ENCODE results near the gene TM7SF2.
"Not testable (repeated sequence)": the region's sequence is repeated elsewhere in the genome, so short reads cannot be mapped to it uniquely, and the experiment has no call there.

Gene TM7SF2

DNA sequence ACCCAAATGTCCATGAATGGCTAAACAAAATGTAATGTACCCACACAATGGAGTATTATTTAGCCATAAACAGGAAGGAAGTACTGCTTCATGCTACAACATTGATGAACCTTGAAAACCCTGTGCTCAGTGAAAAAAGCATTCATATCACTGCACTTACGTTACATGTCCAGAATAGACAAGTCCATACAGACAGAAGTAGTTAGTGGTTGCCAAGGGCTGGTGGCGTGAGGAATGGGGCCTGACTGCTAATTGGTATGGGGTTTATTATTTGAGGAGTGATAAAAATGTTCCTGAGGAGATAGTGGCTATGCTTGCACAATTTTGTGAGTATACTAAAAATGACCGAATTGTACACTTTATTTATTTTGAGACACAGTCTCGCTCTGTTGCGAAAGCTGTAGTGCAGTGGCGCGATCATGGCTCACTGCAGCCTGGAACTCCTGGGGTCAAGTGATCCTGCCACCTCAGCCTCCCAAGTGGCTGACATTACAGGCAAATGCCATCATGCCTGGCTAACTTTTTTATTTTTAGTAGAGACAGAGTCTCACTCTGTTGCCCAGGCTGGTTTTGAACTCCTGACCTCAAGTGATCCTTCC, 30.3 kb downstream of the TM7SF2 start:
- H3K27ac ChIP-seq: peak overlapping the region in 7 of 11 experiments; percentile 7 to 67 (median 25); a peak in 11 of 22 replicates
- H3K9ac ChIP-seq: peak overlapping the region in 5 of 11 experiments; percentile 0 to 48 (median 16); a peak in 3 of 22 replicates
- no peaks in the 10 kb centered on the region for H3K27me3 ChIP-seq
- H4K20me1 ChIP-seq: no peaks in the 10 kb centered on the region
- peak overlapping the region in 1 of 10 experiments; percentile 16; a peak in 1 of 20 replicates for H3K4me3 ChIP-seq
- peaks cover 0 to 58% (median 42%) of the 10 kb centered on the region in 10 experiments; a peak in 16 of 20 replicates for H3K4me1 ChIP-seq
- H3K36me3 ChIP-seq: no peaks in the 10 kb centered on the region
- TF ChIP-seq Cebpa-rat (IDR thresholded peaks at IDR 0.05): peak in 6 of 11 experiments; percentile 12 to 80 (median 50); a peak in 7 of 22 replicates
- H3K9me3 ChIP-seq (replicated peaks in 1 of 11): peaks cover 6 to 12% (median 9%) of the 10 kb centered on the region in 11 experiments; a peak in 21 of 22 replicates
- peak overlapping the region in 10 of 11 experiments; percentile 45 to 76 (median 62); a peak in 19 of 22 replicates for H3K4me2 ChIP-seq

GRCh38 chr11:65147352-65148075, 35.8 kb downstream of the TM7SF2 start:
- H3K4me2 ChIP-seq: no peak overlapping the region
- no peak overlapping the region for H3K9ac ChIP-seq
- 0 out of 20 replicates have a peak overlapping the region, but pooled peaks of 1 of the 10 experiments have one; percentile 16 for H3K4me3 ChIP-seq
- H3K4me1 ChIP-seq: peaks cover 26 to 63% (median 44%) of the 10 kb centered on the region in 10 experiments
- H3K36me3 ChIP-seq: no peaks in the 10 kb centered on the region
- peaks cover 14 to 23% (median 19%) of the 10 kb centered on the region in 11 experiments for H3K9me3 ChIP-seq (replicated peaks in 1 of 11)
- no peaks in the 10 kb centered on the region for H3K27me3 ChIP-seq
- no peak for TF ChIP-seq Cebpa-rat (IDR thresholded peaks at IDR 0.05)
- H4K20me1 ChIP-seq: no peaks in the 10 kb centered on the region
- H3K27ac ChIP-seq: no peak overlapping the region

- Histone ChIP-seq H3K4me1 (peaks cover 31 to 55% (median 37%) of the 10 kb centered on the region in 10 experiments), H3K27me3 (no peaks in the 10 kb centered on the region), H3K27ac (no peak overlapping the region), H4K20me1 (no peaks in the 10 kb centered on the region), H3K36me3 (no peaks in the 10 kb centered on the region), H3K9ac (no peak overlapping the region), H3K4me2 (peak overlapping the region in 5 of 11 experiments; percentile 3 to 34 (median 19); a peak in 5 of 22 replicates), H3K4me3 (no peak overlapping the region), H3K9me3 (replicated peaks in 1 of 11) (peaks cover 14 to 23% (median 19%) of the 10 kb centered on the region in 11 experiments)
- no peak for TF ChIP-seq Cebpa-rat (IDR thresholded peaks at IDR 0.05)
Observed at GRCh38 chr11:65148657-65149056, 37.0 kb downstream of the TM7SF2 start.

GRCh38 chr11:65150131-65150508, 38.4 kb downstream of the TM7SF2 start:
- peaks cover 14 to 23% (median 19%) of the 10 kb centered on the region in 11 experiments for H3K9me3 ChIP-seq (replicated peaks in 1 of 11)

GRCh38 chr11:65150509-65151299, 39.0 kb downstream of the TM7SF2 start:
- H3K4me3 ChIP-seq: no peak overlapping the region
- no peaks in the 10 kb centered on the region for H3K27me3 ChIP-seq
- peak overlapping the region in 5 of 11 experiments; percentile 9 to 38 (median 16); a peak in 2 of 22 replicates for H3K9ac ChIP-seq
- H3K27ac ChIP-seq: peak overlapping the region in 7 of 11 experiments; percentile 15 to 57 (median 39); a peak in 8 of 22 replicates
- H3K36me3 ChIP-seq: no peaks in the 10 kb centered on the region
- H4K20me1 ChIP-seq: no peaks in the 10 kb centered on the region
- peak overlapping the region in 10 of 11 experiments; percentile 15 to 83 (median 36); a peak in 16 of 22 replicates for H3K4me2 ChIP-seq
- TF ChIP-seq Cebpa-rat (IDR thresholded peaks at IDR 0.05): no peak
- peaks cover 28 to 49% (median 34%) of the 10 kb centered on the region in 10 experiments for H3K4me1 ChIP-seq
- peaks cover 14 to 23% (median 19%) of the 10 kb centered on the region in 11 experiments for H3K9me3 ChIP-seq (replicated peaks in 1 of 11)

More at GRCh38 chr11:65150131-65150508, 38.4 kb downstream of the TM7SF2 start:
- H3K27me3 ChIP-seq, H3K36me3 ChIP-seq, H4K20me1 ChIP-seq, H3K4me3 ChIP-seq: not testable (repeated sequence)
- peak overlapping the region in 3 of 11 experiments; percentile 9 to 34 (median 15); a peak in 1 of 22 replicates for H3K9ac ChIP-seq
- H3K27ac ChIP-seq: peak overlapping the region in 3 of 11 experiments; percentile 39 to 57 (median 43); a peak in 7 of 22 replicates
- peak overlapping the region in 7 of 11 experiments; percentile 15 to 83 (median 68); a peak in 10 of 22 replicates for H3K4me2 ChIP-seq
- peaks cover 31 to 52% (median 36%) of the 10 kb centered on the region in 10 experiments for H3K4me1 ChIP-seq

DNA sequence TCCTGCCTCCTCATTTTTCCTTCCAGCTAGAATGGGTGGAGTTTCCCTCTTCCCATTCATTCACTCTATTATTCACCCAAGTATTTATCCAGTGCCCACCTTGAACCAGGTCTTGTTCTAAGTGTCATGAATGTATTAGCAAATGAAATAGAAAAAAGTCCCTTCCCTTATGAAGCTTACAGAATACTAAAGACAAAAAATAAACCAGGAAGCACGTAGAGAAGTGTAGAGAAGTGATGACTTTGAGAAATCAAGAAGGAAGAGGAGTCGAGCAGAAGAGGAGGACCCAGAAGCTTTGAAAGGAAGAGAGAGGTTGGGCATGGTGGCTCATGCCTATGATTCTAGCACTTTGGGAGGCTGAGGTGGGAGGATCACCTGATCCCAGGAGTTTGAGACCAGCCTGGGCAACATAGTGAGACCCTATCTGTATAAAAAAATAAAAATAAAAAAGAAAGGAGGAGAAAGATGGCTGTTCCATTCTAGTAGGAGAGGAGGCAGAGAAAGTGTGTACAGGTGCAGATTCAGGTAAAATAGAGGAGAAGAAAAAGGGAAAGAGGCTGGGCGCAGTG, 39.7 kb downstream of the TM7SF2 start:
- peak overlapping the region in 9 of 11 experiments; percentile 16 to 83 (median 44); a peak in 14 of 22 replicates for H3K4me2 ChIP-seq
- no peak for TF ChIP-seq Cebpa-rat (IDR thresholded peaks at IDR 0.05)
- no peaks in the 10 kb centered on the region for H3K27me3 ChIP-seq
- H3K4me1 ChIP-seq: peaks cover 21 to 42% (median 31%) of the 10 kb centered on the region in 10 experiments
- peak overlapping the region in 1 of 11 experiments; percentile 34; a peak in 1 of 22 replicates for H3K9ac ChIP-seq
- H3K9me3 ChIP-seq (replicated peaks in 1 of 11): peaks cover 13 to 18% (median 15%) of the 10 kb centered on the region in 11 experiments
- H3K4me3 ChIP-seq: no peak overlapping the region
- no peaks in the 10 kb centered on the region for H3K36me3 ChIP-seq
- H3K27ac ChIP-seq: peak overlapping the region in 3 of 11 experiments; percentile 39 to 57 (median 43); a peak in 4 of 22 replicates
- no peaks in the 10 kb centered on the region for H4K20me1 ChIP-seq

- no peak overlapping the region for H3K27ac ChIP-seq
- peaks cover 20 to 39% (median 30%) of the 10 kb centered on the region in 10 experiments; a peak in 18 of 20 replicates for H3K4me1 ChIP-seq
- H3K4me2 ChIP-seq: peak overlapping the region in 5 of 11 experiments; percentile 44 to 83 (median 72); a peak in 8 of 22 replicates
- no peak overlapping the region for H3K4me3 ChIP-seq
- no peaks in the 10 kb centered on the region for H4K20me1 ChIP-seq
- TF ChIP-seq Cebpa-rat (IDR thresholded peaks at IDR 0.05): no peak
- no peak overlapping the region for H3K9ac ChIP-seq
- H3K27me3 ChIP-seq: no peaks in the 10 kb centered on the region
- no peaks in the 10 kb centered on the region for H3K36me3 ChIP-seq
- H3K9me3 ChIP-seq (replicated peaks in 1 of 11): peaks cover 6 to 11% (median 8%) of the 10 kb centered on the region in 11 experiments
Observed at GRCh38 chr11:65152122-65152521, 40.5 kb downstream of the TM7SF2 start.

DNA sequence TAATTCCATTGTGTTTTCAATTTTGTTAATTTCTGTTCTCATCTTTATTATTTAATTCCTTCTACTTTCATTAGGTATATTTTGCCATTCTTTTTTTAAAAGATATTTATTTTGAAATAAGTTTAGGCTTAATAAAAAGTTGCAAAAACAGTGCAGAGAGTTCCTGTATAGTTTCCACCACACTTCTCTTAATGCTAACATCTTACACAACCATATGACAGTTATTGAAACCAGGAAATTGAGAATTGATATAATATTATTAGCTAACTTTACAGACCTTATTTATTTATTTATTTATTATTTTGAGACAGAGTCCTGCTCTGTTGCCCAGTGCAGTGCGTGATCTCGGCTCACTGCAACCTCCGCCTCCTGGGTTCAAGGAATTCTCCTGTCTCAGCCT, 44.6 kb downstream of the TM7SF2 start:
- Histone ChIP-seq H3K4me1 (peaks cover 0 to 22% (median 7%) of the 10 kb centered on the region in 10 experiments; a peak in 15 of 20 replicates), H3K27me3 (no peaks in the 10 kb centered on the region), H3K27ac (no peak overlapping the region), H4K20me1 (no peaks in the 10 kb centered on the region), H3K36me3 (no peaks in the 10 kb centered on the region), H3K4me3 (no peak overlapping the region), H3K9ac (no peak overlapping the region), H3K9me3 (replicated peaks in 1 of 11) (no peaks in the 10 kb centered on the region), H3K4me2 (no peak overlapping the region)
- TF ChIP-seq Cebpa-rat (IDR thresholded peaks at IDR 0.05): no peak

Measured in BLaER1 treated with 17β-estradiol and CSF1 and Interleukin-3, amounts not matched to agents 10 nM and 100 nM (cell line).